Activated CD4-positive, alpha-beta T cell treated with anti-CD3 and anti-CD28 coated beads for 36 hours (primary cell): Measurements from ENCODE around the gene MELTF. TPM values are rescaled to one million over a fixed set of nuclear protein-coding genes. Genes with fewer than 3 reads are reported as not detected.

ENCODE experiments used
- ATAC-seq: fragments of 200-7000 bp; cut with Tn5 transposase; one replicate; pipeline ENCODE4 v1.10.0; 2021; ENCODE audit warnings: mild to moderate bottlenecking, moderate library complexity
- CTCF ChIA-PET: fragments of 350-600 bp; sonication (Branson Sonifier 250); formaldehyde crosslinking; loops from one replicate; lab custom pipeline; 2021; ENCODE audit warnings: antibody characterized with exemption; lab: Charles Lee
- POLR2A ChIA-PET: fragments of 350-600 bp; sonication (Branson Sonifier 250); formaldehyde crosslinking; loops from one replicate; lab custom pipeline; 2021; ENCODE audit warnings: antibody characterized with exemption, inconsistent platforms; lab: Charles Lee
- DNase-seq: peaks from one replicate; pipeline ENCODE4 v3.0.0-alpha.2; 2020
- H3K27ac Mint-ChIP-seq: one replicate; pipeline ENCODE4 v1.8.0; 2021; ENCODE audit warnings: mixed read lengths
- H3K27me3 Mint-ChIP-seq: one replicate; pipeline ENCODE4 v1.8.0; 2021; ENCODE audit warnings: mixed read lengths
- H3K36me3 Mint-ChIP-seq: one replicate; pipeline ENCODE4 v1.8.0; 2021; ENCODE audit warnings: low read depth, mixed read lengths
- H3K4me1 Mint-ChIP-seq: one replicate; pipeline ENCODE4 v1.8.0; 2021; ENCODE audit warnings: mixed read lengths
- H3K4me3 Mint-ChIP-seq: one replicate; pipeline ENCODE4 v1.8.0; 2021; ENCODE audit warnings: mild to moderate bottlenecking, moderate library complexity, mixed read lengths
- H3K9me3 Mint-ChIP-seq: one replicate; pipeline ENCODE4 v1.8.0; 2021; ENCODE audit warnings: low read depth, mixed read lengths
- intact Hi-C, 2 experiments: fragments of 100-400 bp; cut with DNase I in 1 of 2; cut with micrococcal nuclease in 1 of 2; formaldehyde crosslinking; loops; one replicate each; pipeline versions ENCODE4 v1.14.2 to v1.15.1; 2022 to 2024; cut with DNase I, micrococcal nuclease
- total RNA-seq, 2 experiments: library from RNA; stranded (reverse); gene quantifications; one replicate each; pipeline ENCODE4 v1.2.3, GENCODE V29; 2021

MELTF gene
- total RNA-seq, 2 experiments from 2014 or later, result 3.7 to 4.3 TPM

DNA sequence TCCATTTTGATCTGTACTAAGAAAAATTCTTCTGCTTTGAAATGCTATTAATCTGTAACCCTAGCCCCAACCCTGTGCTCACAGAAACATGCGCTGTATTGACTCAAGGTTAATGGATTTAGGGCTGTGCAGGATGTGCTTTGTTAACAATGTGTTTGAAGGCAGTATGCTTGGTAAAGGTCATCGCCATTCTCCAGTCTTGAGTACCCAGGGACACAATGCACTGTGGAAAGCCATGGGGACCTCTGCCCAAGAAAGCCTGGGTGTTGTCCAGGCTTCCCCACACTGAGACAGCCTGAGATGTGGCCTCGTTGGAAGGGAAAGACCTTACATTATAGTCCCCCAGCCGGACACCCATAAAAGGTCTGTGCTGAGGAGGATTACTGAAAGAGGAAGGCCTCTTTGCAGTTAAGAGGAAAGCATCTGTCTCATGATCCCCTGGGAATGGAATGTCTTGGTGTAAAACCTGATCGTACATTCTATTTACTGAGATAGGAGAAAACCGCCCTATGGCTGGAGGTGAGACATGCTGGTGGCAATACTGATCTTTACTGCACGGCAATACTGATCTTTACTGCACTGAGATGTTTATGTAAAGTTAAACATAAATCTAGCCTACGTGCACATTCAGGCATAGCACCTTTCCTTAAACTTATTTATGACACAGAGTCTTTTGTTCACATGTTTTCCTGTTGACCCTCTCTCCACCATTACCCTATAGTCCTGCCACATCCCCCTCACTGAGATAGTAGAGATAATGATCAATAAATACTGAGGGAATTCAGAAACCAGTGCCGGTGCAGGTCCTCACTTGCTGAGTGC, 67.3 kb downstream of the MELTF start:
- H3K27me3 Mint-ChIP-seq, result peaks cover 2% of the 10 kb centered on the region
- intact Hi-C loops, result no loop called here
- H3K4me3 Mint-ChIP-seq, result no peak overlapping the region
- ATAC-seq, result no peak
- DNase-seq, result no peak
- CTCF ChIA-PET, result no interaction called here
- peaks cover 4% of the 10 kb centered on the region for H3K4me1 Mint-ChIP-seq
- no peak overlapping the region for H3K27ac Mint-ChIP-seq
- no peaks in the 10 kb centered on the region for H3K9me3 Mint-ChIP-seq
- no peaks in the 10 kb centered on the region for H3K36me3 Mint-ChIP-seq
- POLR2A ChIA-PET, result no interaction called here

DNA sequence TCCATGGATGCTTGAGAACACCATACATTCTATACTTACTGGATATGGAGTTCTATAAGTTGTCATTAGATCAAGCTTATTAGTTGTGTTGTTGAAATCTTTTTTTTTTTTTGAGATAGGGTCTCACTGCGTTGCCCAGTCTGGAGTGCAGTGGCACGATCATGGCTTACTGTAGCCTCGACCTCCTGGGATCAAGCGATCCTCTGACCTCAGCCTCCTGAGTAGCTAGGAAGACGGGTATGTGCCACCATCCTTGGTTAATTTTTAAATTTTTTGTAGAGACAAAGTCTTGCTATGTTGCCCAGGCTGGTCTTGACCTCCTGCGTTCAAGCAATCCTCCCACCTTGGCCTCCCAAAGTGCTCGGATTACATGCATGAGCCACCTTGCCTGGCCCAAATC, 74.8 kb downstream of the MELTF start:
- intact Hi-C loops, result no loop called here
- ChIA-PET POLR2A (no interaction called here), CTCF (interaction anchor here (1.9 kb wide), 1 partner anchor 10 kb away, joined by 4 read pairs; no protein-coding TSS in a partner anchor)
- ATAC-seq (no peak), DNase-seq (no peak)
- no peak overlapping the region for H3K4me3 Mint-ChIP-seq
- peaks cover 2% of the 10 kb centered on the region for H3K27me3 Mint-ChIP-seq
- no peak overlapping the region for H3K27ac Mint-ChIP-seq
- H3K36me3 Mint-ChIP-seq, result no peaks in the 10 kb centered on the region
- H3K4me1 Mint-ChIP-seq, result no peaks in the 10 kb centered on the region
- no peaks in the 10 kb centered on the region for H3K9me3 Mint-ChIP-seq

Other genes with a start within 250 kb of the MELTF start
- gene SENP5, start 161.9 kb downstream of the MELTF start, total RNA-seq, result 10 to 100 TPM; 27.7 to 33.0 TPM
- 100 to 1,000 TPM in 1 of 2 experiments, 10 to 100 TPM in 1; 94.8 to 107 TPM for gene NCBP2, start 87.3 kb downstream of the MELTF start, total RNA-seq
- gene PIGZ, start 61.0 kb downstream of the MELTF start, total RNA-seq, result under 1 TPM; 0.44 to 0.71 TPM